GM18520 (cell line): ENCODE results near the gene PCNT.
"Not testable (repeated sequence)": the region's sequence is repeated elsewhere in the genome, so short reads cannot be mapped to it uniquely, and the experiment has no call there.

Source experiments
- ATAC-seq: cut with Tn5 transposase; IDR thresholded peaks from one replicate; pipeline ENCODE4 v1.9.1; 2021; ENCODE audit not compliant: unreplicated experiment

The PCNT gene

GRCh38 chr21:46423546-46424038 lies 99.6 kb downstream of the PCNT start:
- no peak for ATAC-seq

DNA sequence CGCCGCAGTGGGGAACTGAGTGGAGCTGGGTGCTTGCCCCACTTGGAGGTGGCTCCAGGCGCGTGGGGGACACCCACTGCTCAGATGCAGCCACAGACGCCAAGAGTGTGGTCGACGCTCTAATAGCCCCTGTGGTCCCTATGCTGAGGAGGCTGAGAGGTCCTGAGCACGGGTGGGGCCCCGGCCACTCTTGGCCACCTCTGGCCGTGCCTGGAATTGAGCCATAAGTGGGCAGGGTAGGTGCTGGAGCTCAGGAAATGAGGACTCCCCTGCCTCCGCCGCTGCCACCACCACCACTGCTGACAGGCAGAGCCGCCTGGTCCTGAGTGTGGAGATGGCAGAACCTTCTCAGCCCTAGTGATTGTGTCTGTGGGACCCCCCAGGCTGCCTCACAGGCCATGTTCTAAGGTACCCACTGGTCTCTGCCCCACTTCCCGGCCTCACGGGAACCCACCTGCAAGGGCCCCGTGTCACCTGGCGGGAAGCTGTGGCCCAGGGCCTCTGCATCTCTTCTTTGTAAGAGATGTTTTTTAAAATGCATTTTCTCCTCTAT lies 100.2 kb downstream of the PCNT start:
- ATAC-seq = no peak

DNA sequence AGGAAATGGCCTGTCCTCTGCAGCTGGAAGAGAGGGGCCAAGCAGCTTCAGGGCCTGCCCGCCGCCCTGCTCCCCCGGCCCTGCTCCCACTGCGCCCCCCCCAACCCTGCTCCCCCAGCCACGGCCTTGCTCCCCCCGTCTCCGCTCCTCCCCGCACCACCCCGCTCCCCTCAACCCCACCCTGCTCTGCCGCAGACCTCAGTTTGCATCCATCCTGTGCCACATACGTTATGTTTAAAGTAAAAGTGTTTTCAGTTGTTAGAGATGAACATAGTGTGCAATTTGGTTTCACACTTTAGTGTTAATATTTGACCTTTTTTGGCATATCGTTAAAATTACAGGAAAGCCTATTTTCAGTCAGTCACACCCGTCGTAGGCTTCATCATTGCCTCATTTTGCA lies 100.7 kb downstream of the PCNT start:
- ATAC-seq = no peak

DNA sequence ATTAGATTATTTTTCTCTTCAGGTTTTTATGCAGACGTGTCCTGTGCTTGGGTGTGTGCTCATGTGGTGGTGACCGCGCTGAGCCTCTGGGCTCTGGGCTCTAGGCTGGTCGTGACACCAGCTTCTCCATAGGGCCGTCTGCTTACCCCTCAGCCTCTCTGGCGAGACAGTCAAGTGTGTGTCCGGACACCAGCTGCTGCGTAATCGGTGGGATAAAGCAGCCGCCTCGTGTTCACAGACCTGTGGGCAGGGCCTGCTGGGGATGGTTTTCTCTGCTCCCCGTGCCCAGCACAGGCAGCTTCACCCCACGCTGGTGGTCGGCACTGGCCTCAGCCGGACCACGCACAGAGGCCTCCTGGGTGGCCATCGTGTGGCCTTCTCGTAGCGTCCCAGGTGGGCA lies 101.1 kb downstream of the PCNT start:
- ATAC-seq = no peak

DNA sequence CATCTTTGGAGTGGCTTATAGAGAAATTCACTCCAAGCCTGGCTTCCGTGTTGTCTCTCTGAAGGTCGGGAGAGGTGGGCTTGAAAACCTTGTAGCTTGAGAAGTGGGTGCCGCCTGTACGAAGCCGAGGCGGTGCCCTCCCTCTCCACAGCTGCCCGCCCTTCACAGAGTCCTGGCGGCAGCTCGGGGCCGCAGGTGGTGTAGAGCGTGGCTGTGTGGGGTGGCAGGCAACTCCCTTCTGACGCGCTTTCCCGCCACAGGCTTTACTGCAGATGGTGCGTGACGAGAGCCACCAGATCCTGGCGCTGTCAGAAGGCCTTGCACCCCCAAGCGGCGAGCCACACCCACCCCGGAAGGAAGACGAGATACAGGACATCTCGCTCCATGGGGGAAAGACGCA lies 101.6 kb downstream of the PCNT start:
- ATAC-seq = no peak

DNA sequence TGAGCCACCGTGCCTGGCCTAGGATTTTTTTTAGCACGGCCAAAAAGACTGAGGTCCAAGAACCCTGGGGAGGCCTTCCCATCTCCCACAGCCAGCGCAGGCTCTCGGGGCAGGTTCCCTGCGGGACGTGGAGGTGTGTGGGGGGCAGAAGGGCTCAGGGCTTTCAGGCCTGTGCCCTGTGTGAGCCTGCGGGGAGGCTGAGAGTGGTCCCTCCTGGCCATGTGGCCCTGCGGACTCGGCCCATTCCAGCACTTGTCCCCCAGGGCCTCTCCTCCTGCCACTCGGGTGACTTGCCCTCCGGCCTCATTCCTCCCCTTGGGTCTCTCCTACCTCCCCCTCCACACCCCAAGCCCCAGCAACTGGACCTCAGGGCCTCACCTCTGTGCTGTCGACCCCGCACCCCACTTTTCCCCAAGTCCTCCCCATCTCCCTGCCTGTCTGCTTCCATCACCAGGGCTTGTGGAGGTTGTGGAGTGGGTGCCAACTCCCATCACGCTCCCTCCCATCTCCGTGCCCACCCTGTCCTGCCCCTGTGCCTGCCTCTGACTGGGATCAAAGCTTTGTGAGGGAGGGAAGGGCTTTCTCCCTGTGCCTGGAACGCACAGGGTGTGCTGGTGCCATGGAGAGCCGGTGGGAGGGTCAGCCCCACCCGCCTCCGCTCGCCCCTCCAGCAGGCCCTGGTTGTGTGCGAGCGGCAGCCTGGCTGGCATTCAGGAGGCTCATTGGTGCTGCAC lies 102.5 kb downstream of the PCNT start:
- no peak for ATAC-seq

GRCh38 chr21:46427516-46427915 lies 103.6 kb downstream of the PCNT start:
- ATAC-seq = no peak

DNA sequence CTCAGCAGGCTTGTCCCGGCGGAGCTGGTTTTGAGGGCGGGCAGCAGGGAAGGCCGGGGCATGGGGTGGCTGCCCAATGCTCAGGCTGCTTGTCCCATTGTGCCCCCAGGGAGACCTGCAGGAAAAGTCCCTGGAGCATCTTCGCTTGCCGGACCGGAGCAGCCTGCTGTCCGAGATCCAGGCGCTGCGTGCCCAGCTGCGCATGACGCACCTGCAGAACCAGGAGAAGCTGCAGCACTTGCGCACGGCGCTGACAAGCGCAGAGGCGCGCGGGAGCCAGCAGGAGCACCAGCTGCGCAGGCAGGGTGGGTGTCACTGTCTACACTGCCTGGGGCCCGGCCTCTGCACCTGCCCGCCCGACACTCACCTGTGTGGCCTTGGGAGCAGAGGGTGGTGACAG lies 104.3 kb downstream of the PCNT start:
- no peak for ATAC-seq

GRCh38 chr21:46428987-46429710 lies 105.2 kb downstream of the PCNT start:
- ATAC-seq = no peak

DNA sequence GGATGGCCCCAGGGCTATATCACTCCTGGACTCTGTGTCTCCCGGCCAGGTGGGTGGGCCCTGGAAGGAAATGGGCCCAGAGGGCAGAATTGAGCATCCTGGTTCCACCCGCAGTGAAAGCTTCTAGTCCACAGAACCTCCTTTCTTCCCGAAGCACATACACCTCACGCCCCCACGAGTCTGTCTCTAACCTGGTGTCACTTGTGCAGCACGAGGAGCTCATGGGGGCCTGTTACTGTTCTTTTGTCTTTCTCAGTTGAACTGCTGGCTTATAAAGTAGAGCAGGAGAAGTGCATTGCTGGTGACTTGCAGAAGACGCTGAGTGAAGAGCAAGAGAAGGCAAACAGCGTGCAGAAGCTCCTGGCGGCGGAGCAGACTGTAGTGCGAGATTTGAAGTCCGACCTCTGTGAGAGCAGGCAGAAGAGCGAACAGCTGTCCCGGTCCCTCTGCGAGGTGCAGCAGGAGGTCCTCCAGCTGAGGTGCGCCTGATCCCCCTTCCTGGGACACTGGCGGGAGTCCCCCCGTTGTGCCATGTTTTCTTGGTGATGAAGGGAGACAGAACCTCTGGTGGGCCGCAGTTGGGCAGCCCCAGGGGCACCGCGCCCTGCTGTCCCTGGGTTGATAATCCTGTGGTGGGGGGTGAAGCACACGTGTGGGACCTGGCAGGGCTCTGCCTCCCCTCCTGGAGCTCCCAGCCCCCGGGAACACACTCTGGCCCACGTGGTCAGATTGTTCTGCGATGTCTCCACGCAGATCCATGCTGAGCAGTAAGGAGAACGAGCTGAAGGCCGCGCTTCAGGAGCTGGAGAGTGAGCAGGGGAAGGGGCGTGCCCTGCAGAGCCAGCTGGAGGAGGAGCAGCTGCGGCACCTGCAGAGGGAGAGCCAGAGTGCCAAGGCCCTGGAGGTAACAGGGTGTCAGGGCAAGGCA lies 106.1 kb downstream of the PCNT start:
- no peak for ATAC-seq

DNA sequence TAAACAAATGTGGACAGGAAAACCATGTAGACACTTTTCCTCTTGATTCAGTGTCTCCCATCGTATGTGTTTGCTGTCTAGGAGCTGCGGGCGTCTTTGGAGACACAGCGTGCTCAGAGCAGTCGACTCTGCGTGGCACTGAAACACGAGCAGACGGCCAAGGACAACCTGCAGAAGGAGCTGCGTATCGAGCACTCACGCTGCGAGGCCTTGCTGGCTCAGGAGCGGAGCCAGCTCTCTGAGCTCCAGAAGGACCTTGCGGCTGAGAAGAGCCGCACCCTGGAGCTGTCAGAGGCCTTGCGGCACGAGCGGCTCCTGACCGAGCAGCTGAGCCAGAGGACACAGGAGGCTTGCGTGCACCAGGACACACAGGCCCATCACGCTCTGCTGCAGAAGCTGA lies 107.5 kb downstream of the PCNT start:
- ATAC-seq = no peak

DNA sequence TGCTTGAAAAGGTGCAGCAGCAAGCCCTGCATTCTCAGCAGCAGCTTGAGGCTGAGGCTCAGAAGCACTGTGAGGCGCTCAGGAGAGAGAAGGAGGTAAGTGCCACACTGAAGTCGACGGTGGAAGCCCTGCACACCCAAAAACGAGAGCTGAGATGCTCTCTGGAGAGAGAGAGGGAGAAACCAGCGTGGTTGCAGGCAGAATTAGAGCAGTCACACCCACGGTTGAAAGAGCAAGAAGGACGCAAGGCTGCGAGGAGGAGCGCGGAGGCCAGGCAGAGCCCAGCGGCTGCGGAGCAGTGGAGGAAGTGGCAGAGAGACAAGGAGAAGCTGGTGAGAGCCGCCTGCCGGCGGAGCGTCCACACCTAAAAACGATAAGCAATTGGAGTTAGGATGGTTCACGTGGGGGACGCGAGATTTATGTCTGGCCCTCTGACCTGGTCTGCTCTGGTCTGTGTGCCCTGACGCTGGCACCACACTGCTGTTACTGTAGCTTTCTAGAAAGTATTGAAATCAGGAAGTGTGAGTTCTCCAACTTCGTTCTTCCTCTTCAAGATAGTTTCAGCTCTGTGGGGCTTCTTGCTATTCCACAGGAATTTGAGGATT lies 108.0 kb downstream of the PCNT start:
- ATAC-seq = no peak

- ATAC-seq = not testable (repeated sequence)
These were observed 109.2 kb downstream of the PCNT start for GRCh38 chr21:46433116-46433515.

- no peak for ATAC-seq
These were observed 110.5 kb downstream of the PCNT start for GRCh38 chr21:46434322-46434958.

DNA sequence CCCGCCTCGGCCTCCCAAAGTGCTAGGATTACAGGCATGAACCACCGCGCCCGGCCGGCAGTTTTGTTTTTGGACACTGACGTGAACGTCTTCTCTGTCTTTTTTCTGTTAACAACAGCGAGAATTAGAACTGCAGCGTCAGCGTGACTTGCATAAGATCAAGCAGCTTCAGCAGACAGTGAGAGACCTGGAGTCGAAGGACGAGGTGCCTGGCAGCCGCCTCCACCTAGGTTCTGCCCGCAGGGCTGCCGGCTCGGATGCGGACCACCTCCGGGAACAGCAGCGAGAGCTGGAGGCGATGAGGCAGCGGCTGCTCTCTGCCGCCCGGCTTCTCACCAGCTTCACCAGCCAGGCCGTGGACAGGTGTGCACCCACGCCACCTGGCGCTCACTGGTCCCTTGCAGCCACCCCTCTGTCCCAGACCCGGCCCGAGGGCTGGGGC lies 111.9 kb downstream of the PCNT start:
- ATAC-seq = no peak

- no peak for ATAC-seq
These were observed 112.7 kb downstream of the PCNT start for GRCh38 chr21:46436621-46437020.

DNA sequence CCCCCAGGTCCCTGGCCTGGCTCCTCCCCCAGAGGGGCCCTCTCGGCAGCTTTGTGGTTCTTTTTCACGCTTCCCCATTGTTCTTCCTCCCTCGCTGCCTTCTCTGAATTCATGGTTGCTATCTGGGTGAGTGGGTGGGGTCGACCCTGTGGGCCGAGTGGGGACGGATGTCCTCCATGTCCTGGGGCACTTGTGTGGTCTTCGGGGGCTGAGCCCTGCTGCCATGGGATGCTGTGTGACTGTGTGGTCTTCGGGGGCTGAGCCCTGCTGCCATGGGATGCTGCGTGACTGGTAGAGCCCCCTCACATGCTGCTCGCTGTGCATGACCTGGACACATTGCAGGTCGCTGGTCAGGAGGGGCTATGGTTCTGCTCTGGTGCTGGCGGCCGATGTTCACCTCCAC lies 113.1 kb downstream of the PCNT start:
- no peak for ATAC-seq

DNA sequence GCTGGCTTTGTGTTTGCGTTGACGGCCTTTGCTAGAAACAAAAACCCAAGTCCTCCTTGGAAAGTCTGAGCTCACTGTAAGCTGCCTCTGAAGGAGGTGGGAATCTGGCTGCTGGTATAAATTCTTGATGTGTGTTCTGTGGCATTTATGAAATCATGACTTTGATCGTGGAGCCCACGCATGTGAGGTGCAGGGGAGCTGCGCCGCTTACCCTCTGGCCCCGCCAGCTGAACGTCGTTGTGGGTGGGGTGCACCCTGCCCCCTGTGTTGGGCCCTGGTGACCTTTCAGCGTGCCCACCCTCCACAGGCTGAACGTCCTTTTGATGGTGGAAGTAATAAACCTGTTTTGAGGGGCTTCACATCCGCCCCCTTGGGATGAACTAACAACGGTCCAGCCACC lies 113.6 kb downstream of the PCNT start:
- ATAC-seq = no peak

- ATAC-seq = no peak
These were observed 114.3 kb downstream of the PCNT start for GRCh38 chr21:46438241-46438640.

- ATAC-seq = no peak
These were observed 116.0 kb downstream of the PCNT start for GRCh38 chr21:46439906-46440305.
